ENCODE measurements around the gene RNGTT.
A peak's percentile ranks its signal among the peaks of the same experiment; 100 is the strongest.

The RNGTT gene

GRCh38 chr6:88629838-88630494, 333.5 kb downstream of the RNGTT start:
- H3K4me1 ChIP-seq, result peaks cover 25% of the 10 kb centered on the region
- TF ChIP-seq Cebpa-rat (IDR thresholded peaks at IDR 0.05), result no peak
- H3K4me3 ChIP-seq, result no peak overlapping the region
- H4K20me1 ChIP-seq, result no peaks in the 10 kb centered on the region
- H3K9me3 ChIP-seq, result no peaks in the 10 kb centered on the region
- H3K4me2 ChIP-seq, result peak overlapping the region; percentile 36
- no peaks in the 10 kb centered on the region for H3K27me3 ChIP-seq
- H3K9ac ChIP-seq, result no peak overlapping the region
- no peaks in the 10 kb centered on the region for H3K36me3 ChIP-seq
- no peak overlapping the region for H3K27ac ChIP-seq

GRCh38 chr6:88626460-88626859, 337.0 kb downstream of the RNGTT start:
- H3K27ac ChIP-seq, result no peak overlapping the region
- no peak for TF ChIP-seq Cebpa-rat (IDR thresholded peaks at IDR 0.05)
- peaks cover 24% of the 10 kb centered on the region for H3K4me1 ChIP-seq
- H3K36me3 ChIP-seq, result no peaks in the 10 kb centered on the region
- H3K9me3 ChIP-seq, result no peaks in the 10 kb centered on the region
- H3K4me2 ChIP-seq, result no peak overlapping the region
- H3K9ac ChIP-seq, result no peak overlapping the region
- H3K27me3 ChIP-seq, result no peaks in the 10 kb centered on the region
- H3K4me3 ChIP-seq, result no peak overlapping the region
- H4K20me1 ChIP-seq, result no peaks in the 10 kb centered on the region

GRCh38 chr6:88623531-88623930, 339.9 kb downstream of the RNGTT start:
- Histone ChIP-seq H3K4me3 (no peak overlapping the region), H3K9me3 (no peaks in the 10 kb centered on the region), H3K27me3 (no peaks in the 10 kb centered on the region), H4K20me1 (no peaks in the 10 kb centered on the region), H3K36me3 (no peaks in the 10 kb centered on the region), H3K9ac (no peak overlapping the region), H3K4me2 (no peak overlapping the region), H3K4me1 (peaks cover 6% of the 10 kb centered on the region; the same call in 1 of the 2 replicates), H3K27ac (no peak overlapping the region)
- no peak for TF ChIP-seq Cebpa-rat (IDR thresholded peaks at IDR 0.05)

DNA sequence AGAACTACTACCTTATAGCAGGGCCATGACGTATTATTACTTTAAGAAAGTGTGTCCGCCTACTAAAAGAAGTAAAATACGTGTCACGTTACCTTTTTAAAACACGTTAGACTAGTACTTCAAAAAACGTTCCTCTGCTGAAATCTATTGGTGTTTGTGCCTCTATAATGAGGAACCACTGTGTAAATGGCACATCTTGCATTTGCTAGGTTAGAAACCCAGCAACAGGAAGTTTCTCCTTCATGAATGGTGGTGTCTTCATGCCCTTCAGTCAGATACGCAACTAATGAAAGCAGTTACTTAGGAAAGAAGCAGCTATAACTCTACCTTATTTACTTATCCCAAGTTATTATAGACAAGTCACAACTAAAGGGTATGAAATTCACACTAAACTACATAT, 343.5 kb downstream of the RNGTT start:
- Histone ChIP-seq H4K20me1 (no peaks in the 10 kb centered on the region), H3K4me2 (no peak overlapping the region), H3K4me1 (peaks cover 6% of the 10 kb centered on the region; the same call in 1 of the 2 replicates), H3K9ac (no peak overlapping the region), H3K36me3 (no peaks in the 10 kb centered on the region), H3K27ac (no peak overlapping the region), H3K4me3 (no peak overlapping the region), H3K27me3 (no peaks in the 10 kb centered on the region), H3K9me3 (no peaks in the 10 kb centered on the region)
- no peak for TF ChIP-seq Cebpa-rat (IDR thresholded peaks at IDR 0.05)

GRCh38 chr6:88616380-88616779, 347.0 kb downstream of the RNGTT start:
- Histone ChIP-seq H3K27me3 (no peaks in the 10 kb centered on the region), H3K36me3 (peaks cover 5% of the 10 kb centered on the region; the same call in 1 of the 2 replicates), H3K9me3 (no peaks in the 10 kb centered on the region), H3K4me2 (no peak overlapping the region), H3K9ac (no peak overlapping the region), H3K27ac (no peak overlapping the region), H3K4me3 (no peak overlapping the region), H3K4me1 (no peaks in the 10 kb centered on the region; the same call in 1 of the 2 replicates), H4K20me1 (no peaks in the 10 kb centered on the region)
- no peak for TF ChIP-seq Cebpa-rat (IDR thresholded peaks at IDR 0.05)

GRCh38 chr6:88614316-88614877, 349.0 kb downstream of the RNGTT start:
- Histone ChIP-seq H3K27ac (no peak overlapping the region), H3K9ac (no peak overlapping the region), H4K20me1 (no peaks in the 10 kb centered on the region), H3K4me2 (no peak overlapping the region), H3K4me3 (no peak overlapping the region), H3K9me3 (no peaks in the 10 kb centered on the region), H3K4me1 (no peaks in the 10 kb centered on the region; the same call in 1 of the 2 replicates), H3K27me3 (no peaks in the 10 kb centered on the region), H3K36me3 (peaks cover 5% of the 10 kb centered on the region; the same call in 1 of the 2 replicates)
- no peak for TF ChIP-seq Cebpa-rat (IDR thresholded peaks at IDR 0.05)

- H4K20me1 ChIP-seq, result no peaks in the 10 kb centered on the region
- H3K9me3 ChIP-seq, result no peaks in the 10 kb centered on the region
- no peak overlapping the region for H3K27ac ChIP-seq
- no peaks in the 10 kb centered on the region for H3K27me3 ChIP-seq
- no peak overlapping the region for H3K4me2 ChIP-seq
- TF ChIP-seq Cebpa-rat (IDR thresholded peaks at IDR 0.05), result no peak
- no peak overlapping the region for H3K9ac ChIP-seq
- H3K4me3 ChIP-seq, result no peak overlapping the region
- no peaks in the 10 kb centered on the region; the same call in 1 of the 2 replicates for H3K4me1 ChIP-seq
- H3K36me3 ChIP-seq, result peaks cover 5% of the 10 kb centered on the region; the same call in 1 of the 2 replicates
Observed at GRCh38 chr6:88612631-88613030, 350.8 kb downstream of the RNGTT start.

DNA sequence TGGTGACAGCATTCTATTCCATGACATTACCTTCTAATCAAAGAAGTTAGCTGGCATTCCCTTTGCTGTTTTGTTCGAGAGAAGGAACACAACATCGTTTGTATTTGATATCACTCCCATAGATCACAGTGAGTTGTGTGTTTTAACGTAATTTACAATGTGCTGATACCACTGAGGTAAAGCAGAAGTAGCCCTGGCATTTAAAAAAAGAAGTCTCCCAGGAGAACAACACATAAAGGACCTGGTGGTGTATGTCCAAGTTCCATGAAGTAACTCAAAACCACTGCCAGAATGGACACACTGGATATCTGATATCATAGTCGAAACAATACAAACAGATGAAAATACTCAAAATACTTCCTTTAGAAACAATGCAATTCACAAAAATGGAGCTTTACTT, 351.7 kb downstream of the RNGTT start:
- H3K9me3 ChIP-seq, result no peaks in the 10 kb centered on the region
- H3K27ac ChIP-seq, result no peak overlapping the region
- H3K4me1 ChIP-seq, result no peaks in the 10 kb centered on the region; the same call in 1 of the 2 replicates
- no peak overlapping the region for H3K4me2 ChIP-seq
- no peaks in the 10 kb centered on the region for H3K27me3 ChIP-seq
- TF ChIP-seq Cebpa-rat (IDR thresholded peaks at IDR 0.05), result no peak
- no peaks in the 10 kb centered on the region for H4K20me1 ChIP-seq
- no peak overlapping the region for H3K9ac ChIP-seq
- peaks cover 5% of the 10 kb centered on the region; the same call in 1 of the 2 replicates for H3K36me3 ChIP-seq
- H3K4me3 ChIP-seq, result no peak overlapping the region

- Histone ChIP-seq H3K27me3 (no peaks in the 10 kb centered on the region), H3K9me3 (no peaks in the 10 kb centered on the region), H4K20me1 (no peaks in the 10 kb centered on the region), H3K4me2 (no peak overlapping the region), H3K4me3 (no peak overlapping the region), H3K27ac (no peak overlapping the region), H3K36me3 (peaks cover 5% of the 10 kb centered on the region; the same call in 1 of the 2 replicates), H3K4me1 (0 out of 2 replicates have a peak, but pooled peaks cover 10% of the 10 kb centered on the region), H3K9ac (no peak overlapping the region)
- TF ChIP-seq Cebpa-rat (IDR thresholded peaks at IDR 0.05), result no peak
Observed at GRCh38 chr6:88609983-88610382, 353.4 kb downstream of the RNGTT start.

- no peaks in the 10 kb centered on the region for H3K36me3 ChIP-seq
- no peak for TF ChIP-seq Cebpa-rat (IDR thresholded peaks at IDR 0.05)
- no peaks in the 10 kb centered on the region for H4K20me1 ChIP-seq
- no peak overlapping the region for H3K4me3 ChIP-seq
- H3K4me1 ChIP-seq, result peaks cover 24% of the 10 kb centered on the region
- H3K9ac ChIP-seq, result no peak overlapping the region
- no peak overlapping the region for H3K27ac ChIP-seq
- H3K9me3 ChIP-seq, result no peaks in the 10 kb centered on the region
- H3K4me2 ChIP-seq, result no peak overlapping the region
- H3K27me3 ChIP-seq, result no peaks in the 10 kb centered on the region
Observed at GRCh38 chr6:88605271-88605670, 358.1 kb downstream of the RNGTT start.
